Right lobe of liver (tissue), 6 donors: ENCODE results near the gene BBX. TPM values are rescaled to one million over a fixed set of nuclear protein-coding genes. Genes with fewer than 3 reads are reported as not detected.

Experiments used
- ATAC-seq, 4 donors: fragments of 200-7000 bp; cut with Tn5 transposase; one replicate each; pipeline ENCODE4 v1.9.1; 2020; ENCODE audit warnings: mild to moderate bottlenecking in 4 of 4, moderate library complexity in 4 of 4
- DNase-seq, 3 donors: peaks; one replicate each; pipeline ENCODE4 v3.0.0-alpha.2; 2020
- H3K27ac ChIP-seq, 3 donors: fragments of 200-600 bp; one replicate each; pipeline ENCODE4 v1.8.0; 2022
- H3K27me3 ChIP-seq, 2 donors: fragments of 200-600 bp; one replicate each; pipeline ENCODE4 v1.8.0; 2022
- H3K36me3 ChIP-seq, 4 donors: fragments of 200-600 bp; sonication (generic) in 1 of 4; one replicate each; pipeline versions ENCODE4 v1.5.1 to v1.8.0; 2017 to 2022; ENCODE audit warnings: control low read depth in 1 of 4
- H3K4me1 ChIP-seq, 4 donors: fragments of 200-600 bp; sonication (generic) in 1 of 4; one replicate each; pipeline versions ENCODE4 v1.5.1 to v1.8.0; 2017 to 2022; ENCODE audit warnings: control low read depth in 1 of 4
- H3K4me3 ChIP-seq, 3 donors: fragments of 200-600 bp; one replicate each; pipeline ENCODE4 v1.8.0; 2022
- H3K9me3 ChIP-seq, 4 donors: fragments of 200-600 bp; sonication (generic) in 1 of 4; one replicate each; pipeline versions ENCODE4 v1.5.1 to v1.8.0; 2017 to 2022; ENCODE audit warnings: control low read depth in 1 of 4
- CTCF ChIP-seq, 4 donors: fragments of 200-600 bp in 3 of 4; fragments of 450-650 bp in 1 of 4; IDR thresholded peaks; one replicate each; pipeline versions ENCODE4 v1.5.1 to v1.8.0; 2016 to 2022; ENCODE audit warnings: antibody characterized with exemption in 4 of 4, mild to moderate bottlenecking in 2 of 4
- POLR2A ChIP-seq: fragments of 450-650 bp; IDR thresholded peaks from one replicate; pipeline ENCODE4 v1.6.1; 2017; ENCODE audit warnings: antibody characterized with exemption, mild to moderate bottlenecking
- WGBS: methylation state at CpG from one replicate; pipeline ENCODE4 v1.1.6; 2018; ENCODE audit warnings: low coverage, low lambda C conversion rate; ENCODE audit not compliant: insufficient coverage; ENCODE audit errors: missing lambda C conversion rate; 5-methylcytosine and 5-hydroxymethylcytosine counted together
- intact Hi-C, 2 donors: fragments of 100-400 bp; cut with DNase I; formaldehyde crosslinking; loops; one replicate each; pipeline versions ENCODE4 v1.11.2 to v1.14.1; 2022
- total RNA-seq, 6 experiments: library from RNA; depleted of rRNA in 2 of 6; stranded (reverse); fragments of >200 nt in 2 of 6; fragmentation: NEBNext Ultra II Directional in 3 of 6; extraction: Animal tissue kit (Norgen Biotek cat#: 25700) in 3 of 6; gene quantifications; one replicate each; pipeline versions ENCODE4 v1.1.0 to v1.2.4, GENCODE V29; 2016 to 2023
- donor health status: DM: no; HTN: yes; CAD: no.
- donor health status: DM: no; HTN: no; CAD: no.
- donor health status: DM: no; HTN: no; CAD: no.
- donor health status: DM: no; HTN: yes; CAD: no.
- donor health status: DM: no; HTN: yes; CAD: no.

The BBX gene
- total RNA-seq, 6 experiments from 2014 or later: 15.0 to 22.4 (median 19.1) TPM

- no peaks in the 10 kb centered on the region for H3K36me3 ChIP-seq
- no peaks in the 10 kb centered on the region for H3K27me3 ChIP-seq
- ATAC-seq (no peak), DNase-seq (no peak)
- H3K4me1 ChIP-seq: no peaks in the 10 kb centered on the region
- H3K27ac ChIP-seq: no peak overlapping the region
- no peak overlapping the region for H3K4me3 ChIP-seq
- no peaks in the 10 kb centered on the region for H3K9me3 ChIP-seq
- intact Hi-C loops: no loop called here
- no peak for TF ChIP-seq POLR2A
- TF ChIP-seq CTCF (IDR thresholded peaks at IDR 0.05): no peak
- WGBS: 77% methylated on average over 1 of the region's 1 CpG
These were observed 146.9 kb downstream of the BBX start for GRCh38 chr3:107669669-107670068.

- Histone ChIP-seq H3K27me3 (no peaks in the 10 kb centered on the region), H3K36me3 (no peaks in the 10 kb centered on the region), H3K9me3 (no peaks in the 10 kb centered on the region), H3K4me3 (no peak overlapping the region), H3K4me1 (no peaks in the 10 kb centered on the region), H3K27ac (no peak overlapping the region)
- WGBS: 96% methylated on average over 3 of the region's 3 CpGs
- ATAC-seq (no peak), DNase-seq (no peak)
- intact Hi-C loops: no loop called here
- TF ChIP-seq CTCF (IDR thresholded peaks at IDR 0.05): no peak
- no peak for TF ChIP-seq POLR2A
These were observed 148.2 kb downstream of the BBX start for GRCh38 chr3:107670986-107671385.

GRCh38 chr3:107674371-107674770, 151.6 kb downstream of the BBX start:
- 91% methylated on average over 7 of the region's 7 CpGs for WGBS
- no peaks in the 10 kb centered on the region for H3K36me3 ChIP-seq
- H3K4me1 ChIP-seq: no peaks in the 10 kb centered on the region
- no peak overlapping the region for H3K27ac ChIP-seq
- ATAC-seq (no peak), DNase-seq (no peak)
- no peak for TF ChIP-seq POLR2A
- no peak for TF ChIP-seq CTCF (IDR thresholded peaks at IDR 0.05)
- intact Hi-C loops: no loop called here
- H3K4me3 ChIP-seq: no peak overlapping the region
- no peaks in the 10 kb centered on the region for H3K9me3 ChIP-seq
- no peaks in the 10 kb centered on the region for H3K27me3 ChIP-seq

- WGBS: 73% methylated on average over 3 of the region's 6 CpGs
- no peaks in the 10 kb centered on the region for H3K4me1 ChIP-seq
- ATAC-seq: peak in 2 of 4 donors; percentile 7 to 35
- H3K9me3 ChIP-seq: no peaks in the 10 kb centered on the region
- H3K36me3 ChIP-seq: no peaks in the 10 kb centered on the region
- no peak overlapping the region for H3K27ac ChIP-seq
- no peak for TF ChIP-seq POLR2A
- DNase-seq: no peak
- no peak overlapping the region for H3K4me3 ChIP-seq
- no peaks in the 10 kb centered on the region for H3K27me3 ChIP-seq
- intact Hi-C loops: no loop called here
These were observed 152.6 kb downstream of the BBX start for GRCh38 chr3:107675233-107675900.

- intact Hi-C loops: no loop called here
- WGBS: 57% methylated on average over 2 of the region's 2 CpGs
- Histone ChIP-seq H3K4me1 (no peaks in the 10 kb centered on the region), H3K9me3 (no peaks in the 10 kb centered on the region), H3K36me3 (no peaks in the 10 kb centered on the region), H3K4me3 (no peak overlapping the region), H3K27me3 (no peaks in the 10 kb centered on the region), H3K27ac (no peak overlapping the region)
- TF ChIP-seq POLR2A (no peak), CTCF (IDR thresholded peaks at IDR 0.05) (peak; percentile 53 to 63 (median 55))
- ATAC-seq (peak; percentile 39 to 67 (median 53)), DNase-seq (no peak)
These were observed 153.9 kb downstream of the BBX start for GRCh38 chr3:107676469-107677309.
